Brain microvascular endothelial cell (primary cell): ENCODE results near the gene GNB3.

Experiments used
- DNase-seq: peaks from one replicate; pipeline ENCODE4 v3.0.0-alpha.2; 2020
- H3K27ac ChIP-seq: fragments of 250-450 bp; sonication (Bioruptor Pico); 2 replicates; pipeline ENCODE4 v1.5.1; 2020; ENCODE audit warnings: mild to moderate bottlenecking, moderate library complexity
- H3K27me3 ChIP-seq: fragments of 250-450 bp; sonication (Bioruptor Pico); replicated peaks from 2 replicates; pipeline ENCODE4 v1.5.1; 2020; ENCODE audit warnings: mild to moderate bottlenecking
- H3K36me3 ChIP-seq: fragments of 250-450 bp; sonication (Bioruptor Pico); replicated peaks from 2 replicates; pipeline ENCODE4 v1.5.1; 2020; ENCODE audit warnings: mild to moderate bottlenecking
- H3K4me3 ChIP-seq: 2 replicates; pipeline ENCODE4 v1.5.1; 2011; ENCODE audit warnings: low read depth, mild to moderate bottlenecking, control low read depth, low read length, moderate library complexity
- CTCF ChIP-seq: IDR thresholded peaks from 2 replicates; pipeline ENCODE4 v1.5.1; 2011; ENCODE audit warnings: low read depth, mild to moderate bottlenecking, moderate library complexity, low read length, control low read depth, inconsistent platforms; ENCODE audit errors: missing control alignments
- in situ Hi-C: cut with HindIII; loops from 2 replicates; pipeline ENCODE4 v1.10.0; 2017; ENCODE audit warnings: low sequenced_read_pairs, low pct_ligation_motif_present

Gene GNB3

GRCh38 chr12:6824901-6825381 is 15.8 kb upstream of the GNB3 start:
- no peaks in the 10 kb centered on the region for H3K36me3 ChIP-seq
- in situ Hi-C loops = no loop called here
- no peak for TF ChIP-seq CTCF
- H3K27me3 ChIP-seq = no peaks in the 10 kb centered on the region
- peak overlapping the region; percentile 42 for H3K4me3 ChIP-seq
- no peak overlapping the region for H3K27ac ChIP-seq
- peak; percentile 20 for DNase-seq

- Histone ChIP-seq H3K36me3 (peaks cover 4% of the 10 kb centered on the region), H3K27me3 (no peaks in the 10 kb centered on the region), H3K4me3 (peak overlapping the region; percentile 42), H3K27ac (no peak overlapping the region)
- peak; percentile 83 for DNase-seq
- in situ Hi-C loops = no loop called here
- TF ChIP-seq CTCF = peak; percentile 95
Measured at GRCh38 chr12:6825398-6826124, 15.2 kb upstream of the GNB3 start.

GRCh38 chr12:6826125-6826733 is 14.5 kb upstream of the GNB3 start:
- in situ Hi-C loops = no loop called here
- H3K36me3 ChIP-seq = peaks cover 11% of the 10 kb centered on the region
- no peaks in the 10 kb centered on the region for H3K27me3 ChIP-seq

GRCh38 chr12:6826734-6827436 is 13.8 kb upstream of the GNB3 start:
- no peak for DNase-seq
- Histone ChIP-seq H3K4me3 (no peak overlapping the region), H3K36me3 (peaks cover 17% of the 10 kb centered on the region), H3K27ac (peak overlapping the region; percentile 2), H3K27me3 (no peaks in the 10 kb centered on the region)
- TF ChIP-seq CTCF = no peak
- in situ Hi-C loops = no loop called here

More at GRCh38 chr12:6826125-6826733, 14.5 kb upstream of the GNB3 start:
- DNase-seq = no peak
- H3K4me3 ChIP-seq = no peak overlapping the region
- no peak overlapping the region for H3K27ac ChIP-seq
- no peak for TF ChIP-seq CTCF

GRCh38 chr12:6827437-6827911 is 13.3 kb upstream of the GNB3 start:
- peak overlapping the region; percentile 39 for H3K4me3 ChIP-seq
- peak; percentile 81 for DNase-seq

More at GRCh38 chr12:6827437-6827911, 13.3 kb upstream of the GNB3 start:
- Histone ChIP-seq H3K27me3 (no peaks in the 10 kb centered on the region), H3K27ac (peak overlapping the region; percentile 2), H3K36me3 (peaks cover 21% of the 10 kb centered on the region)
- TF ChIP-seq CTCF = no peak
- in situ Hi-C loops = no loop called here
